Stimulated activated CD8-positive, alpha-beta memory T cell treated with anti-CD3 and anti-CD28 coated beads, Interleukin-4, amount 100 ng/mL, for 1 hour (primary cell): ENCODE measurements around the gene NPVF.

ENCODE experiments used
- DNase-seq, 2 donors: peaks; one replicate each; pipeline ENCODE4 v3.0.0-alpha.2; 2020; ENCODE audit warnings: low read depth in 2 of 2, low spot score in 1 of 2

The NPVF gene

GRCh38 chr7:25235471-25235870, 7.2 kb upstream of the NPVF start:
- no peak for DNase-seq

DNA sequence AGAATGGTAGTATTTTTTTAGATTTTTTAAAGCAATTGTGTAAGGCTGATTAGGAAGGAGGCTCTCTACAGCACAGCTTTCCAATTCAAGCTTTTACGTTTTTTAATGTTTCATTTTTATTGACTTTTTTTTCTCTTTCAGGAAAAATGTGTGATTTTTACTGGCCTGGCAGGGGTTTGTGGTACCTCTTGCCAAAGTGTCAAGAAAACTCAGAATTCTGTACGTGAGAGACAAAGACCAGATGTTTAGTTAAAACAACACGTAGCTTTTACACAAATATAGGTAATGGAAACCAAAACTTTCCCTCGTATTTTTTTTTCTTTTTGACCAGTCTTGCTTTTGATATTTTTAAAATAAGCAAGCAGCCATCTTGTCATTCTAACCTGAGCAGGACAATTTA, 6.0 kb upstream of the NPVF start:
- DNase-seq, result no peak

DNA sequence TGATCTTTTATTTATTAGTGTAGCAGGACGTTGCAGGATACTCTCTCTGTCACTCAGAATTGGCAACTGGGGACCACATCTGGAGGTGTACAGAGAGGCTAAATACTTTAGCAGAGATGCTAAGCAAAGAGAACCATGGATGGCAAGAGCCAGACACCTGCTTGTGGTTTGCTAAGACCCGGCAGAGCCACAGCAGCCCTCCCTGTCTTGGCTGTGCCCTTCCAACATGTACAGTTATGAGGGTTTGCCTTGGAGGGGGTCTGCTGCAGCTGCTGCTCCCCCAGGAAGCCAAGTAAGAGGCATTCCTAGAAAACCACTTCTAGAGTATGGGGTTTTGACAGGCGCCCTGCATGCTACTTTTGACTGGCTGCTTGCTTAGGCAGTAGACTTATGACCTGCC, 5.1 kb downstream of the NPVF start:
- DNase-seq, result no peak

DNA sequence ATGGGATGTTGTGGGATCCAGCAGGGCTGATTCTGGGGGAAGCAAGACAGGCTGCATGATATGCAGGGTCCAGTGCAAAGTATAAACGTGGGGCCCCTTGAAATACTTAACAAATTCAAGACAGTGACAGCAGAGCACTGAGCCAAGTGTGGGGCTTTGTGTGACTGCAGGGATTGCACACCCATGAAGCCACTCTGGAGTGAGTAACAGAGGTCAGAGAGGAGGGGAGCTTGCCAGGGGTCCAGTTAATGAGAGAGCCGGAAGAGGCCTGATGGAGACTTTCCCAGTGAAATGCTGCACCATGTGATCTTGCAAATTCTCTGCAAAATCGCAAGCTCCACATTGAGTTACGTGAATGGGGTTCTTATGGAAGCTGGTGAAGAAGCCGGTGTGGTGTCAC, 5.6 kb downstream of the NPVF start:
- DNase-seq, result no peak

DNA sequence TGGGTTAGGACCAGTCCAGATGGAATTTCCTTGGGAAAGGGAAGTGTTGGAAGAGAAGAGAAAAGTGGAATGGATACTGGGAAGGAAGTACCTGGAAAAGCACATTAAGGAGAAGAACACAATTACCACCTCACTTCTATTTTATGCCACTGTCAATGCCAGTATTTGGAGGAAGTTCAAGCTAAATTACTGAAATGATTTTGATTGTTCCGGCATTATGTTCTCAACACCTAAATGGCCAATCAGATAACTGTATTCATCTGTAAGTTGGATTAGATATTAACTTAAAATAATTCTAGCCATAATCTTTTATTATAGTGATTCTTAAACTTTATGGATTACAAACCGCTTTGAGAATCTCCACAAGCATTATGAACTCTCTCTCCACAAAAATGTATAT, 7.3 kb downstream of the NPVF start:
- no peak for DNase-seq

DNA sequence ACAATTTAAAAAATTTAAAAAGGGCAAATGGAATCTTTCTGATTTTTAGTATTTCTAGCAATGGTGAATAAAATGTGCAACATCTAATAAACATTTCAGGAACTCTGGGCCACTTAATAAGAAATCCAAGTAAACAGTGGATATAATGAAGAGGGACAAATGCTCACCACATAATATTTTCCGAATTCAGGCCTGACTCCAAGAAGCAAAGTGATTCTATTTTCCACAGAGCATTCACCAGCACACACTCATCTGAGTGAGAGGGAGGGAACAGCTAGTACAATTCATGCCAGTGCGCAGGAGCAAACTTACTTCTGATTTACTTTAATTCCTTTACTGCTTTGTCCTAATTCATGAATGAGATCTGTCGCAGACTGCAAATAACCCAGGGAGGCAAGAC, 10.1 kb downstream of the NPVF start:
- no peak for DNase-seq

DNA sequence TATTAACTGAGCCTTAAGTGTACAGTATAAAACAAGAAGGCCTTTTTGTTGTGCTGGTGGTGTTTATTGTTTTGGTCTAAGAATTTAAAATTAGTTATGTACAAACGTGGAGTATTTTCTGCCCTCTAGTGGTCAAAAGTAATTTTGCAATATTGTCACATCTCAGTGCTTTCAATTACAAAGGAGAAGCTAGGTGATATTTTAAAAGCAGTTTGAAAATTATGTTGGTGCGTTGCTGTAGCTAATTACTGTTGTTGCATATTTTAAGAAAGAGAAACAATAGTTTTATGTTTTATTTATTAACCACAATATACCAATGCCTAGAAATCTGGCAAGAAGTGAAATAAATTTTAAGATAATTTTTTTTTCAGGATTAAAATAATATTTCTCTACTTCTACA, 11.4 kb downstream of the NPVF start:
- no peak for DNase-seq

- no peak for DNase-seq
Observed at GRCh38 chr7:25215694-25216335, 12.5 kb downstream of the NPVF start.

DNA sequence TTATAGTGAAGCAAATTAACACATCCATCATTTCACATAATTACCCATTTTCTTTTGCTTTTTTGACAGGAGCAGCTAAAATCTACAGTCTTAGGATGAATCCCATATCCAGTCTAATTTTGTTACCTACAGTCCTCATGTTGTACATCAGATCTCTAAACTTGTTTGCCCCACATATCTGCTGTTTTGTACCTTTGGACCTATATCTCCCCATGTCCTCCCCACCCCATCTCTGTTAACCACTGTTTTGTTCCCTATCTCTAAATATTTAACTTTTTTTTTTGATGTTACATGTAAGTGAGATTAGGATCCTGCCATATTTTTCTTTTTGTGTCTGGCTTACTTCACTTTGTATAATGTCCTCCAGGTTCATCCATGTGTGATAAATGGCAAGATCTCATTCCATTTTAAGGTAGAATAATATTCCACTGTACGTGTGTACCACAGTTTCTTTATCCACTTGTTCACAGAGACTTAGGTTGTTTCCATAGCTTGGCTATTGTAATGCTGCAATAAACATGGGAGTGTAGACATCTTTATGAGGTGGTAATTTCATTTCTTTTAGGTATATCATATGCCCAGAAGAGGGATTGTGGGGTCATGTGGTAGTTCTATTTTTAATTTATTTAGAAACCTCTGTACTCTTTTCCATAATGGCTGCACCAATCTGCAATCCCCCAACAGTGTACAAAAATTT, 19.6 kb downstream of the NPVF start:
- no peak for DNase-seq

- no peak for DNase-seq
Observed at GRCh38 chr7:25207887-25208286, 20.4 kb downstream of the NPVF start.

DNA sequence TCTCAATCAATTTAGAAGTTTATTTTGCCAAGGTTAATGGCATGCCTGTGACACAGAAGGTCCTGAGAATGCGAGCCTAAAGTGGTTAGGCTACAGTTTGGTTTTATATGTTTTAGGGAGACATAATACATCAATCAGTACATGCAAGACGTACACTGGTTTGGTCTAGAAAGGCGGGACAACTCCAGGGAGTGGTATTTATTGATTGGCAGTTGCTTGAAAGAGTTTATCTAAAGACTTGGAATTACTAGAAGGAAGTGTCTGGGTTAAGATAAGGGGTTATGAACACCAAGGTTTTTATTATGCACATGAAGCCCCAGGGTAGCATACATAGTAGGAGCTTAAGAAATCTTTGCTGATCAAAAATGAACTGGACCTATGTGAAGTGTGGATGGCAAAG, 21.5 kb downstream of the NPVF start:
- no peak for DNase-seq

DNA sequence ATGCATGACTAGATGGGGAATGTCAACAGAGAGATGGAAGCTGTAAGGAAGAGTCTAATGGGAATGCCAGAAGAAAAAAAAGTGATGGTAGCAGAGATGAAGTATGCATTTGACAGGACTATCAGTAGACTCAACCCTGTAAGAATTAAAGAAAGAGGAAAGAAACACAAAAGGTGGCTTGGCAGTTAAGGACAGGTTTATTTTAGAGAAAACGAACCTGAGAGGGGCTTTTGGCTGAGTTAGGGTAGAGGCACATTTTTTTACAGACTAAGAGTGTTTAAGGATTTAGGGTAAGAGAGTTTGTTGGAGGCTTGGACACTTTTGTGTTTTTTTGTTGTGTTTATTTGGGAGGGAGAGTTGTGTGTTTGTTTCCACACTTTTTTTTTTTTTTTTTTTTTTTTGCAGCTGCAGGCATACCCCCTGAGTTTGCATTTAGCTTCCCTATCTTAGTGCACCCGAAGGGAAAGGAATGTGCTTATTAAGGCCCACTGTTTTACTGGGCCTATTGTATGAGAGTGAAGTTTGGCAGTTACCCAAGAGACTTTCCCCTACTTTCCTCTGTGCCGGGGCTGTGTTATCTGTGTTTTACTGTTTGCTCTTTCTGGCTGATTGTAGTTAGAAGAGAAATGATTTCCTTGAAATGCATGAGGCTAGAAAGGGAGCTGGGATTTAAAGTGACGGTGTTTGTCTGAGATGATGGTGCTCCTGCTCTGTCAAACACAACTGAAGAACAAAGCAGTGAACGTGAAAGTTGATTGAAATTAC, 32.0 kb downstream of the NPVF start:
- DNase-seq, result no peak

- DNase-seq, result no peak
Observed at GRCh38 chr7:25194036-25194435, 34.2 kb downstream of the NPVF start.

GRCh38 chr7:25192043-25192442, 36.2 kb downstream of the NPVF start:
- DNase-seq, result no peak

GRCh38 chr7:25189197-25189596, 39.1 kb downstream of the NPVF start:
- DNase-seq, result no peak

DNA sequence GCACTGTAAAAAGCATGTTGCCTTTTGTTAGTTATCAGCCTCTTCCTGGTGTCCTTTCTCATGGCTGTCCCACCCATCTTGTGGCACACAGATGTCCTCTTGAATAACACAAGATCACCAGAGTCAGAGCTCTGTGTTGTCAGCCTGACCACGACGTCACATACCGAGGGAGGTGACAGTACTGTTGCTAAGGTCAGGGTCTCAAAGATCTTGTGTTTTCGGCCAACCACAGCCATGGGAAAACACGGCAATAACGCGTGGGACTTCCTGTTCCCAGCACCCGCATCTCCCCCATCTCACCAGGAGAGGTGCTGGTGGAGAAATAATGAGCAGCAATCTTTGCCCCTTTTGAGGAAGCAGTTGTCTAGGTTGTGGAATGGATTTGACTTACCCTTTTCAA, 40.4 kb downstream of the NPVF start:
- no peak for DNase-seq

- DNase-seq, result no peak
Observed at GRCh38 chr7:25186436-25186835, 41.9 kb downstream of the NPVF start.

DNA sequence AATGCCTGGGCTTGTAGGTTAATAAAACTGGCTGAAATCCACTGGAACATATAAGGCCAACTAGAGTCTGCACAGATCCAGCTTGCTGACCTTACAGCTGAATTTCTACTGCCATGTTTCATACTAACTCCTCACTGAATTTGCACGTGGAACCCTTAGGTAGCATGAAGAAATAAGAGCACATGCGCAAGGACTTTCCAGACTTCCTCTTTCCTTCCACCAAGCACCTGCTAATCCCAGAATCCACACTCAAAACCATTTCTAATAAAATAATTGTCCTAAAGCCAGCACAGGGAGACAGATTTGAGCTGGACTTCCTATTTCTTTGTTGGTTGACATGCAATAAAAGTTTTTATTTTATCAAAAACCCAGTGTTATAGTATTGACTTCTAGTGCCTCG, 46.8 kb downstream of the NPVF start:
- DNase-seq, result no peak

- no peak for DNase-seq
Observed at GRCh38 chr7:25180946-25181345, 47.3 kb downstream of the NPVF start.

GRCh38 chr7:25180592-25180923, 47.7 kb downstream of the NPVF start:
- DNase-seq, result no peak

DNA sequence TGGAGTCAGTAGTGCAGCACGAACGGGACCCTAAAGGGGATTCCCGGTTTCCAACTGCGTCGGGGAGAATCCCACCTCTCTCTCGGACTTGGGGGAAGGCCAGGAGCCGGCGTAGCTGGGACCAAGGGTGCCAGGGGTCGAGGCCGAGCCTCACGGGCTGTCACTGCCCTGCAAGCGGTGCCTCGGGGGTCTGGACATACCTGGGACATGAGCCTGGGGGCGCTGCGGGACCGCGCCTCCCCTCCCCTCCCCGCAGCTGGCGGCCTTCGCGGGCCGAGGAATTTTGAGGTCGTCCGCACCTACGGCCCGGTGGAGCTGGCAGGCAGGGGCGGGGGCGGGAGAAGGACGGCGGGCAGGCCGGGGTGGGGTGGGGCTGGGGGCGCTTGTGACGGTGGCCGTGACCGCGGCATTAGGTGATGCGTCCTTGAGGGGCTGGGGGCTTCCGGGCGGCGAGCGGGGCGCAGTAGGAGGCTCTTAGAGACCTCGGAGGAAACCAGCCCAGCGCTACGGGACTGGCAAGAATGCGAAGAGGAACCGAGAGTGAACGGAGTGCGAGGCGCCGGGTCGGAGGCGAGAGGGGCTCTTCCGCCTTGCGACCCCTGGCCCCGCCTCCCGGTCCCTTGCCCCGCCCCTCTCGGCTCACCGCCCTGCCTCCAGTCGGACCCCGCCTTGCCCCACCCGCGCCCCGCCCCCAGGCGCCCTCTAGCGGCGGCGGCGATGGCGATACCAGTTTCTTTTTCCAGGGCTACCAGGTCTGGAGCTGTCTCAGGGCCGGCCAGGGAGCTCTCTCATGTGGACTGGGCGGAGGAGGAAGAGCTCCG, 48.3 kb downstream of the NPVF start:
- DNase-seq, result peak; percentile 92 to 96

DNA sequence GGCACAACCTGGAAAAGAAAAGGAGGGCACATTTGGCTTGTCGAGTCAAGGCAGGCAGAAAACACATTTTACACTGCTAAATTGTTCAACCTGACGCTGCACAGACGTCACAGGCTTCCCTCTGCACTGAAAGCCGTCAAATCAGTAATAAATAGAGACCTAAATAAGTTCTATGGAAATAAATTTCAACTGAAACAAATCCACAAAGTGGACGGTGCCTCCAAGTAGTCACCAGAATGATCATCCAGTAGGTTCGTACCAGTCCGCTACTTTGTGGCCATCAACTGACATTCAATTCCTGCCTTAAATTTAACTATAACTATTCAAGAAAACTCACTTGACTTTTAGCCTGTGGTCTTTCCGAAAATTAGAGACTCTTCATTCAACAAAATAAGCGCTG, 49.0 kb downstream of the NPVF start:
- DNase-seq, result no peak
